K562 (cell line): ENCODE results near the gene OGT.

Source experiments
- BHLHE40 ChIP-seq: IDR thresholded peaks from 2 replicates; pipeline ENCODE4 v1.6.1; 2011; ENCODE audit warnings: low read length, improper control_type of control experiment
- E2F4 ChIP-seq: sonication (generic); formaldehyde crosslinking; IDR thresholded peaks from 2 replicates; pipeline ENCODE4 v1.8.0; 2022; ENCODE audit warnings: mild to moderate bottlenecking, low read depth, missing genetic modification reagents
- ELK1 ChIP-seq: sonication (generic); formaldehyde crosslinking; IDR thresholded peaks from 2 replicates; pipeline ENCODE4 v1.8.1; 2022; ENCODE audit warnings: missing genetic modification reagents
- FOXK1 ChIP-seq: sonication (generic); formaldehyde crosslinking; IDR thresholded peaks from 2 replicates; pipeline ENCODE4 v1.8.0; 2022; ENCODE audit warnings: missing genetic modification reagents, mild to moderate bottlenecking, borderline replicate concordance
- MTA1 ChIP-seq: fragments of 450-650 bp; IDR thresholded peaks from 2 replicates; pipeline ENCODE4 v1.6.1; 2017; ENCODE audit warnings: borderline replicate concordance
- POLR2AphosphoS5 ChIP-seq: IDR thresholded peaks from 2 replicates; pipeline ENCODE4 v1.6.1; 2011; ENCODE audit warnings: mild to moderate bottlenecking, low read depth, low read length, moderate library complexity; ENCODE audit not compliant: control insufficient read depth, insufficient read depth
- RAD21 ChIP-seq, 2 experiments: fragments of 250-450 bp in 1 of 2; fragments of 450-650 bp in 1 of 2; sonication (Bioruptor Pico) in 1 of 2; formaldehyde crosslinking in 1 of 2; IDR thresholded peaks in 1 of 2; conservative IDR thresholded peaks in 1 of 2; 2 replicates each; pipeline versions ENCODE4 v1.4.0 to v1.8.0; 2020 to 2022; ENCODE audit warnings: mild to moderate bottlenecking in 2 of 2, moderate library complexity in 1 of 2
- SMAD1 ChIP-seq: fragments of 150-350 bp; IDR thresholded peaks from 2 replicates; pipeline ENCODE4 v1.6.1; 2014; ENCODE audit warnings: low read length, low read depth; ENCODE audit not compliant: partially characterized antibody
- YY1 ChIP-seq, 3 experiments: IDR thresholded peaks; 2 replicates each; pipeline ENCODE4 v1.6.1; 2011; ENCODE audit warnings: low read length in 2 of 3, mild to moderate bottlenecking in 2 of 3, moderate library complexity in 2 of 3, borderline replicate concordance in 1 of 3, control low read depth in 1 of 3, low read depth in 1 of 3; ENCODE audit not compliant: insufficient read depth in 3 of 3, insufficient replicate concordance in 2 of 3, control insufficient read depth in 1 of 3, insufficient read length in 1 of 3; ENCODE audit errors: extremely low read depth in 1 of 3
- ZNF134 ChIP-seq: fragments of 250-450 bp; sonication (Bioruptor Pico); conservative IDR thresholded peaks from 2 replicates; pipeline ENCODE4 v1.4.0; 2020
- ZNF24 ChIP-seq: fragments of 450-650 bp; IDR thresholded peaks from 2 replicates; pipeline ENCODE4 v1.6.1; 2016
- ZNF324 ChIP-seq: fragments of 250-450 bp; sonication (Bioruptor Pico); IDR thresholded peaks from 2 replicates; pipeline ENCODE4 v1.4.0; 2020; ENCODE audit warnings: mild to moderate bottlenecking
- TF ChIP-seq, protein P1 (sequence below): fragments of 250-450 bp; sonication (Bioruptor Pico); IDR thresholded peaks from 2 replicates; pipeline ENCODE4 v1.4.0; 2020; ENCODE audit warnings: mild to moderate bottlenecking

GRCh38 chrX:71543316-71543715 is 10.4 kb downstream of the OGT start:
- TF ChIP-seq, protein P1, sequence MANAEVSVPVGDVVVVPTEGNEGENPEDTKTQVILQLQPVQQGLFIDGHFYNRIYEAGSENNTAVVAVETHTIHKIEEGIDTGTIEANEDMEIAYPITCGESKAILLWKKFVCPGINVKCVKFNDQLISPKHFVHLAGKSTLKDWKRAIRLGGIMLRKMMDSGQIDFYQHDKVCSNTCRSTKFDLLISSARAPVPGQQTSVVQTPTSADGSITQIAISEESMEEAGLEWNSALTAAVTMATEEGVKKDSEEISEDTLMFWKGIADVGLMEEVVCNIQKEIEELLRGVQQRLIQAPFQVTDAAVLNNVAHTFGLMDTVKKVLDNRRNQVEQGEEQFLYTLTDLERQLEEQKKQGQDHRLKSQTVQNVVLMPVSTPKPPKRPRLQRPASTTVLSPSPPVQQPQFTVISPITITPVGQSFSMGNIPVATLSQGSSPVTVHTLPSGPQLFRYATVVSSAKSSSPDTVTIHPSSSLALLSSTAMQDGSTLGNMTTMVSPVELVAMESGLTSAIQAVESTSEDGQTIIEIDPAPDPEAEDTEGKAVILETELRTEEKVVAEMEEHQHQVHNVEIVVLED (CRISPR knock-in tag): no peak
- no peak for TF ChIP-seq MTA1
- TF ChIP-seq ELK1 (CRISPR knock-in tag): no peak
- TF ChIP-seq ZNF24: no peak
- TF ChIP-seq YY1 (IDR thresholded peaks at IDR 0.05; ENCODE audit: borderline replicate concordance in 1 of 3, control insufficient read depth in 1 of 3, extremely low read depth in 1 of 3, insufficient read depth in 3 of 3, insufficient read length in 1 of 3, insufficient replicate concordance in 2 of 3, low read depth in 1 of 3, low read length in 2 of 3): no peak
- no peak for TF ChIP-seq FOXK1 (CRISPR knock-in tag)
- no peak for TF ChIP-seq ZNF324 (CRISPR knock-in tag)
- TF ChIP-seq ZNF134 (CRISPR knock-in tag): no peak
- TF ChIP-seq POLR2AphosphoS5: no peak
- TF ChIP-seq RAD21 (CRISPR knock-in tag; conservative IDR thresholded peaks at IDR 0.05 in 1 of 2, IDR thresholded peaks at IDR 0.05 in 1 of 2): no peak
- no peak for TF ChIP-seq E2F4 (CRISPR knock-in tag)
- TF ChIP-seq BHLHE40: no peak
- TF ChIP-seq SMAD1: no peak
